T-helper 1 cell treated with Interleukin-12 subunit alpha and Interleukin-12 subunit beta and Interleukin-4 antibody, amounts not matched to agents 30 μg/mL and 1 μg/mL, for 36 hours (primary cell): ENCODE data around the gene MPP1.

Experiments
- H3K27ac Mint-ChIP-seq: one replicate; pipeline ENCODE4 v1.8.0; 2021; ENCODE audit warnings: mild to moderate bottlenecking, mixed read lengths
- H3K27me3 Mint-ChIP-seq: one replicate; pipeline ENCODE4 v1.8.0; 2021; ENCODE audit warnings: low read depth, mixed read lengths
- H3K36me3 Mint-ChIP-seq: one replicate; pipeline ENCODE4 v1.8.0; 2021; ENCODE audit warnings: low read depth, mixed read lengths
- H3K4me1 Mint-ChIP-seq: one replicate; pipeline ENCODE4 v1.8.0; 2021; ENCODE audit warnings: low read depth, mixed read lengths
- H3K4me3 Mint-ChIP-seq: one replicate; pipeline ENCODE4 v1.8.0; 2021; ENCODE audit warnings: mild to moderate bottlenecking, moderate library complexity, mixed read lengths
- H3K9me3 Mint-ChIP-seq: one replicate; pipeline ENCODE4 v1.8.0; 2021; ENCODE audit warnings: mixed read lengths

Gene MPP1

GRCh38 chrX:154735695-154736393 lies 69.4 kb downstream of the MPP1 start:
- Mint-ChIP-seq H3K4me3 (peak overlapping the region; percentile 76), H3K36me3 (peaks cover 33% of the 10 kb centered on the region), H3K27ac (peak overlapping the region; percentile 92), H3K27me3 (no peaks in the 10 kb centered on the region), H3K4me1 (peaks cover 79% of the 10 kb centered on the region), H3K9me3 (no peaks in the 10 kb centered on the region)

GRCh38 chrX:154734061-154734781 lies 71.1 kb downstream of the MPP1 start:
- Mint-ChIP-seq H3K4me3 (peak overlapping the region; percentile 77), H3K4me1 (peaks cover 84% of the 10 kb centered on the region)

GRCh38 chrX:154733066-154733425 lies 72.2 kb downstream of the MPP1 start:
- H3K27me3 Mint-ChIP-seq: no peaks in the 10 kb centered on the region
- H3K4me3 Mint-ChIP-seq: peak overlapping the region; percentile 63
- H3K27ac Mint-ChIP-seq: peak overlapping the region; percentile 88
- H3K9me3 Mint-ChIP-seq: no peaks in the 10 kb centered on the region
- peaks cover 43% of the 10 kb centered on the region for H3K36me3 Mint-ChIP-seq
- peaks cover 85% of the 10 kb centered on the region for H3K4me1 Mint-ChIP-seq

More at GRCh38 chrX:154734061-154734781, 71.1 kb downstream of the MPP1 start:
- Mint-ChIP-seq H3K27me3 (no peaks in the 10 kb centered on the region), H3K9me3 (no peaks in the 10 kb centered on the region), H3K27ac (peak overlapping the region; percentile 92), H3K36me3 (peaks cover 38% of the 10 kb centered on the region)

DNA sequence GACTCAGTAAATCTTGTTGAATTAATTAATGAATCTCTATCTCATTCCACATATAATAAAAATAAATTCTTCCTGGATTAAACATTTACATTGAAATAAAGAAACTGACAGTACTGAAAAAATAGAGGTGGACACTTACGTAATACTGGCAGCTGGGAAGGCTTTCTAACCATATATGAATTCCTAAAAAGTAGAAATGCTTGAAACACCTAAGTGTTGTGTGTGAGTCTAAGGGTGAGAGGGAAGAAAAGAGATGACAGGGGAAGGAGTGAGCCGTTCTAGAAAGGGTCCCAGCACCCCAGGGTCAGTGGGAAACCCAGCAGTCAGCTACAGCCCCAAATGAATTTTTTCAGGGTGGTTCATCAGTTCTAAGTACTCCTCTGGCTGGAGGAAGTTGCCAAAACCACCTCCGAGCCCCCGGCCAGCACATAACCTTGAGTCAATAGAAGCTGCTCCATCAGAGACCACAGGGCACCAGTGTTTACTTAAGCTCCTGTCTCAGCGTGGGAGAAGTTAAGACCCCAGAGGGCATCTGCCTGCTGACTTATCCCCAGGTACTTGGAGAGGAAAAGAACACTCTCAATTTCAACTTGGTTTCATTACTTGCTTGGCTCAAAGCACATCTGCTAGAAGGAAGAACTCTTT lies 72.7 kb downstream of the MPP1 start:
- no peaks in the 10 kb centered on the region for H3K27me3 Mint-ChIP-seq
- H3K4me1 Mint-ChIP-seq: peaks cover 87% of the 10 kb centered on the region
- H3K27ac Mint-ChIP-seq: peak overlapping the region; percentile 88
- no peaks in the 10 kb centered on the region for H3K9me3 Mint-ChIP-seq
- H3K36me3 Mint-ChIP-seq: peaks cover 43% of the 10 kb centered on the region
- H3K4me3 Mint-ChIP-seq: peak overlapping the region; percentile 63

GRCh38 chrX:154731881-154732280 lies 73.4 kb downstream of the MPP1 start:
- Mint-ChIP-seq H3K4me3 (peak overlapping the region; percentile 52), H3K4me1 (peaks cover 87% of the 10 kb centered on the region), H3K27me3 (no peaks in the 10 kb centered on the region), H3K9me3 (no peaks in the 10 kb centered on the region), H3K27ac (peak overlapping the region; percentile 68), H3K36me3 (peaks cover 42% of the 10 kb centered on the region)

DNA sequence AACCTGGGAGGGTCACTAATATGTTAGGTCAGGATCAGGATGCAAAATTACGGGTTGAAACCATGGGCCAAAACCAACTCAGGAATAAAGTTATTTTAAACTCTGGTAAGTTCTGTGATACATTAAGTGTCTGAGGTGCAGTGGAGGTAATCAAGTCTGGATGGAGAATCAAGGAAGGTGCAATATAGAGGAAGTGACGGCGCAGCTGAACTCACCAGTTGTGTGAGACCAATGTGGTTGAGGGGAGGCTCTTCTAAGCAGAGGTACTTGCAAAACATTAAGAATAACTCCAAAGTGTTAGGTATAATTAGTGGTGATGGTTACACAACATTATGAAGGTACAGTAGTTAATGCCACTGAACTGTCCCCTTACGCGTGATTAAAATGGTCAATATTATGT lies 74.1 kb downstream of the MPP1 start:
- H3K4me1 Mint-ChIP-seq: peaks cover 86% of the 10 kb centered on the region
- H3K27ac Mint-ChIP-seq: peak overlapping the region; percentile 57
- H3K27me3 Mint-ChIP-seq: no peaks in the 10 kb centered on the region
- H3K36me3 Mint-ChIP-seq: peaks cover 44% of the 10 kb centered on the region
- H3K9me3 Mint-ChIP-seq: no peaks in the 10 kb centered on the region
- H3K4me3 Mint-ChIP-seq: no peak overlapping the region

DNA sequence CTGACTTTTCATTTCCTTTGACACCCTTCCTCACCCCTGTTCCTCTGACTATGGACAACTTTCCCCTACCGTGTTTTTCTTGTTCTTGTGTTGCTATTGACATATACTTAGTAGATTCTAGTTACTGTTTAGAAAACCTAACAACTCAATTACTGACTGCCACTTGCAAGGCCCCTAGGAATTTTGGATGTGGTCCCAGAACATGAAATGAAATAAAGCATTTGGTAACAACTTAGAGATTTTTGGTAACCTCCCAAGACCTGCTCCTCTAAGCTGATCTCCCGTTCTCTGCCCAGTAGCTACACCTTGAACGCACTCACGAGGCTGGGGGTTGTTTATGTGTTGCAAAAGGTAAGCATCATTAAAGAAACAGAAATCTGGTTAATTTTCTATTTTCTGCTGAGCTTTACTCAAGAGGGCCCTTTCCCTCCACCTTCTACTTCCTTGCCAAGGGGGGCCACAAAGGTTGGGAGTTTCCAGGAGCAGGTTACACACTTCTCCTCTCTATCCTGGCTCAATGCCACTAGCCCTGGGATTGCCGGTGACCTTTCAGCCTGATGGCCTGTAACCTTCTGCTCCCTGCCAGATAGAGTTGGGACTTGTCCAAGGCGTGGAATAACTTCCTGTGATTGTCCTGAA lies 74.9 kb downstream of the MPP1 start:
- Mint-ChIP-seq H3K27me3 (no peaks in the 10 kb centered on the region), H3K4me3 (no peak overlapping the region), H3K36me3 (peaks cover 44% of the 10 kb centered on the region), H3K27ac (peak overlapping the region; percentile 31), H3K4me1 (peaks cover 87% of the 10 kb centered on the region), H3K9me3 (no peaks in the 10 kb centered on the region)

GRCh38 chrX:154729439-154729838 lies 75.8 kb downstream of the MPP1 start:
- Mint-ChIP-seq H3K4me3 (no peak overlapping the region), H3K9me3 (no peaks in the 10 kb centered on the region), H3K4me1 (peaks cover 89% of the 10 kb centered on the region), H3K27ac (peak overlapping the region; percentile 60), H3K27me3 (no peaks in the 10 kb centered on the region), H3K36me3 (peaks cover 43% of the 10 kb centered on the region)
